Measurements from ENCODE around the gene ZGRF1.

Gene ZGRF1

DNA sequence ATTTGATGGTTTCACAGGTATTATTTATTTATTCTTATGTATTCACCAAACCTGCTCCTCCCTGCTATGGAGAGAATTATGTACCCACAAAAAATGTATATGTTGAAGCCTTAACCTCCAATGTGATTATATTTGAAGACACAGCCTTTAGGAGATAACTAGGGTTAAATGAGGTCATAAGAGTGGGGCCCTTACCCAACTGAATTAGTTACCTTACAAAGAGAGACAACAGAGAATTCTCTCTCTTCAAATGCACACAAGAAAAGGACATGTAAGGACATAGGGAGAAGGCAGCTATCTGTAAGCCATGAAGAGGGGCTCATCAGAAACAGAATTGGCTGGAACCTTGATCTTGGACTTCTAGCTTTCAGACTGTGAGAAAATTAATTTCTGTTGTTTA is 44.0 kb downstream of the ZGRF1 start:
- DNase-seq (ENCODE audit: low spot score): no peak
- TF ChIP-seq, protein P1, sequence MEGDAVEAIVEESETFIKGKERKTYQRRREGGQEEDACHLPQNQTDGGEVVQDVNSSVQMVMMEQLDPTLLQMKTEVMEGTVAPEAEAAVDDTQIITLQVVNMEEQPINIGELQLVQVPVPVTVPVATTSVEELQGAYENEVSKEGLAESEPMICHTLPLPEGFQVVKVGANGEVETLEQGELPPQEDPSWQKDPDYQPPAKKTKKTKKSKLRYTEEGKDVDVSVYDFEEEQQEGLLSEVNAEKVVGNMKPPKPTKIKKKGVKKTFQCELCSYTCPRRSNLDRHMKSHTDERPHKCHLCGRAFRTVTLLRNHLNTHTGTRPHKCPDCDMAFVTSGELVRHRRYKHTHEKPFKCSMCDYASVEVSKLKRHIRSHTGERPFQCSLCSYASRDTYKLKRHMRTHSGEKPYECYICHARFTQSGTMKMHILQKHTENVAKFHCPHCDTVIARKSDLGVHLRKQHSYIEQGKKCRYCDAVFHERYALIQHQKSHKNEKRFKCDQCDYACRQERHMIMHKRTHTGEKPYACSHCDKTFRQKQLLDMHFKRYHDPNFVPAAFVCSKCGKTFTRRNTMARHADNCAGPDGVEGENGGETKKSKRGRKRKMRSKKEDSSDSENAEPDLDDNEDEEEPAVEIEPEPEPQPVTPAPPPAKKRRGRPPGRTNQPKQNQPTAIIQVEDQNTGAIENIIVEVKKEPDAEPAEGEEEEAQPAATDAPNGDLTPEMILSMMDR (IDR thresholded peaks at IDR 0.05; ENCODE audit: extremely low read depth, missing control alignments): no peak

DNA sequence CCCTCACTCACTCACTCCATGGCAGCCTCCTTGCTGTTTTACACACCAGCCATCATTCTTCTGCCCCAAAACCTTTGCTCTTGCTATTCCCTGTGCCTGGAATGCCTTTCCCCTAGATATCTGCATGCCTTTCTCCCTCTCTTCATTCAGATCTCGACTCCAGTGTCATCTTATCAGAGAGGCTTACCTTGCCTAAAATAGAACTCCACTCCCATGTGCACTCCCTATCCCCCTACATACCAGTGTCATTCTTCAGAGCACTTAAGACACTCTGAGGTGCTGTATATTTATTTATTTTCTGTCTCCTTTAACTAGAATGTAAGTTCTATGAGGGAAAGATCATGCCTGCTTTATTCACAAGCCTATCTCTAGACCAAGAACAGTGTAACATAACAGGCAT is 45.1 kb downstream of the ZGRF1 start:
- DNase-seq (ENCODE audit: low spot score): no peak
- TF ChIP-seq, protein P1 (IDR thresholded peaks at IDR 0.05; ENCODE audit: extremely low read depth, missing control alignments): no peak

DNA sequence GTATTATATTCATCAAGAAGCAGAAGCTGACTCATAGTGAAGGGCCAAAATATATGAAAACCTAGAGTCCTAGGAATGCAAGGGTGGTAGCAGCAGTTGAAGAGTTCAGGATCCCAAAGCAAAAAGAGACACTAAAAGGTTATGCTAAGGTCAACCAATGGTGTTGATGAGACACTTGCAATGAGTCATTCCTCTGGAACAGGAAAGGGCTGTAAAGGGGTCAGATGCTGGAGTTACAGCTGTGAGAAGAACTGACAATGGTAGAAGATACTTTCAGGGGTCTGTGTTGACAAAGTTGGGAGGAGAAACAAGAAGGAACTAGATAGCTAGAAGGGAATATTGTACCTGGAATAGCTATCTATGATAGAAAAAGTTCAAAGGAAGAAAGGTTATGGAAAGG is 47.5 kb downstream of the ZGRF1 start:
- TF ChIP-seq, protein P1 (IDR thresholded peaks at IDR 0.05; ENCODE audit: extremely low read depth, missing control alignments): no peak
- DNase-seq (ENCODE audit: low spot score): no peak

DNA sequence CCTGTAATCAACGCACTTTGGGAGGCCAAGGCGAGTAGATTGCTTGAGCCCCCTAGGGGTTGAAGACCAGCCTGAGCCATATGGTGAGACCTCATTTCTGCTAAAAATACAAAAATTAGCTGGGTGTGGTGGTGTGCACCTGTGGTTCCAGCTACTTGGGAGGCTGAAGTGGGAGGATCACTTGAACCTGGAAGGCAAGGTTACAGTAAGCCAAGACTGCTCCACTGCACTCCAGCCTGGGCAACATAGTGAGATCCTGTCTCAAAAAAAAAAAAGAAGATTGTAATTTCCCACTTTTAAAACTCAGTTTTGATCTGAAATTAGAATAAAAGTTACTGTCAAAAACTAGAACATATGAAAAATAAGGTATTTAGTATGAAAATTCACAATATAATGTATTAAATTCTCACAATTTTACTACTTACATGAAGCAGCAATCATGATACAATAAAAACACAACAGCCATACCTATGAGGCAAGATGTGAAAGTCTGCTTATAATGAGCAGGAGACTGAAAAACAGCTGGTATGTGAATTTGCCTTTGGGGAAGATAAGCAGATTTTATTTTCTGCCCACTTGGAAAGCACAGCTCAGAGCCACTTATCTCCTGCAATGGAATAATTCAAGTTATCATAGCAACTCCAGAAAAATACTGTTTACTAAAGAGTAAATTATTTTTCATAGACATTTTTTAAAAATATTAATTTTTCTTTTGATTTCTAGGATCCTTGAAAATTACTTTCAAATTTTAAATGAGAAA is 50.6 kb downstream of the ZGRF1 start:
- no peak for DNase-seq (ENCODE audit: low spot score)
- TF ChIP-seq, protein P1 (IDR thresholded peaks at IDR 0.05; ENCODE audit: extremely low read depth, missing control alignments): no peak

DNA sequence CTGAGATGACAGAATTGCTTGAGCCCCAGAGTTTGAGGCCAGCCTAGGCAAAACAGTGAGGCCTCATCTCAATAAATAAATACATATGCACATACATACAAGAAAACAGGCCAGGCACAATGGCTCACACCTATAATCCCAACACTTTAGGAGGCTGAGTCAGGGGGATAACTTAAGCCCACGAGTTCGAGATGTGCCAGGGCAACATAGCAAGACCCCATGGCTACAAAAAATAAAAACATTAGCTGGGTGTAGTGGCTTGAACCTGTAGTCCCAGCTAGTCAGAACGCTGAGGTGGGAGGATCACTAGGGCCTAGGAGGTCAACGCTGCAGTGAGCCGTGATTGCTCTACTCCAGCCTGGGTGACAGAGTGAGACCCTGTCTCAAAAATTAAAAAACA is 69.2 kb downstream of the ZGRF1 start:
- DNase-seq (ENCODE audit: low spot score): no peak
- TF ChIP-seq, protein P1 (IDR thresholded peaks at IDR 0.05; ENCODE audit: extremely low read depth, missing control alignments): no peak

DNA sequence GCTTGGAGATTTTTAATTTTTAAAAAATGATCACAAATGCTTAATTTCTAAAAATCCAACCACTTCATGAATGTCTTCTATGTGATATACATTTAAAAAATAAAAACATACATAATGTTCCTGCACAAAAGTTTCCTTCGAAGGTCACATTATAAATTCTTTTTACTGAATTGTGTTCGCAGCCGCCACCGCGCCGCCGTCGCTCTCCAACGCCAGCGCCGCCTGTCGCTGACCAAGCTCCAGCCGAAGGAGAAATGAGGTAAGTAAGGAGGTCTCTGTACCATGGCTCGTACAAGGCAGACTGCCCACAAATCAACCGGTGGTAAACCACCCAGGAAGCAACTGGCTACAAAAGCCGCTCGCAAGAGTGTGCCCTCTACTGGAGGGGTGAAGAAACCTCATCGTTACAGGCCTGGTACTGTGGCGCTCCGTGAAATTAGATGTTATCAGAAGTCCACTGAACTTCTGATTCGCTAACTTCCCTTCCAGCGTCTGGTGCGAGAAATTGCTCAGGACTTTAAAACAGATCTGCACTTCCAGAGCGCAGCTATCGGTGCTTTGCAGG is 71.9 kb downstream of the ZGRF1 start:
- TF ChIP-seq, protein P1 (IDR thresholded peaks at IDR 0.05; ENCODE audit: extremely low read depth, missing control alignments): no peak

DNA sequence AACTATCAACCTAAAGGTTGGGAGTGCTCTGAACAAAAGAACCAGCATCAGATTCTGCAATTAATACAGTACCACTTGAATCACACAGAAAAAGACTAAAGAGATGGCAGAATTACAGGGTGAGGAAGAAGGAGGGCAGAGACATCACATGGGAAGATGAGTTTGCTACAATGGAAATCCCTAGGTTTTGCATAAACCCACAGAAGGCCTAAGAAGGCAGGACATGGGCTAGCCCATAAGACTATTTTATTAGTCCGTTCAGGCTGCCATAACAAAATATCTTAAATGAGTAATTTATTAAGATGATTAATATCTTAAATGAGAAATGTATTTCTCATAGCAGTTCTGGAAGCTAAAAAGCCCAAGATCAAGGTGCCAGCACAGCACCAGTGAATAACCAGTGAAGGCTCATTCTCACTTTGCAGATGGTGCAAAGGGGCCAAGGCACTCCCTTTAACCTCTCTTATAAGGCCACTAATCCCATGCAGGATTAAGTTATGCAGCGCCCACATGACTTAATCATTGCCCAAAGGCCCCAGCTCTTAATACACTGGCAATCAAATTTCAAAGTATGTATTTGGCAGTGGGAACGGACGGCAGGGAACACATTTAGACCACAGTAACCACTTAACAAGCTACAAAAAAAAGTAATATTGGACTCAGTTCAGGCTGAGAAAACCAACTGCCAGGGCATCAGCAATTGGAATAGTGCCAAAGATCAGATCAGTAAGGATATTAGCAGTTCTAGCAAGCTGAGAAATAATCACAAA is 73.1 kb downstream of the ZGRF1 start:
- DNase-seq (ENCODE audit: low spot score): no peak
- TF ChIP-seq, protein P1 (IDR thresholded peaks at IDR 0.05; ENCODE audit: extremely low read depth, missing control alignments): no peak

More for the DNA sequence above, 71.9 kb downstream of the ZGRF1 start:
- DNase-seq (ENCODE audit: low spot score): no peak
